ENCODE results near the gene HEXD.
"Not testable (repeated sequence)": the region's sequence is repeated elsewhere in the genome, so short reads cannot be mapped to it uniquely, and the experiment has no call there.

GRCh38 chr17:82412081-82412480, 6.1 kb upstream of the HEXD start:
- not testable (repeated sequence) for TF ChIP-seq CTBP1 (IDR thresholded peaks at IDR 0.05; ENCODE audit: borderline replicate concordance); ARNT (IDR thresholded peaks at IDR 0.05); SP1 (IDR thresholded peaks at IDR 0.05); PKNOX1 (IDR thresholded peaks at IDR 0.05); TARDBP (IDR thresholded peaks at IDR 0.05); FOXK2 (IDR thresholded peaks at IDR 0.05); FOXA1 (IDR thresholded peaks at IDR 0.05); FOXM1 (IDR thresholded peaks at IDR 0.05; ENCODE audit: borderline replicate concordance); HDGF (IDR thresholded peaks at IDR 0.05; ENCODE audit: borderline replicate concordance)

Data from HEK293T (cell line).